NCI-H774 (cell line): ENCODE results near the gene PACSIN2.

Experiments
- DNase-seq: peaks from one replicate; lab custom pipeline; 2025; lab: John Stamatoyannopoulos, UW

Gene PACSIN2

GRCh38 chr22:42856865-42857704, 157.9 kb downstream of the PACSIN2 start, which contains the start of gene ARFGAP3:
Gene ARFGAP3 (minus strand): TSS chr22:42857273. CDS start chr22:42857182, 91 bp downstream.
- DNase-seq = peak; percentile 69

GRCh38 chr22:42856179-42856864, 158.6 kb downstream of the PACSIN2 start:
- no peak for DNase-seq

GRCh38 chr22:42855721-42856120, 159.2 kb downstream of the PACSIN2 start:
- no peak for DNase-seq

GRCh38 chr22:42855211-42855610, 159.7 kb downstream of the PACSIN2 start:
- DNase-seq = no peak

- DNase-seq = no peak
Measured at GRCh38 chr22:42848941-42849550, 165.9 kb downstream of the PACSIN2 start.

GRCh38 chr22:42847110-42847509, 167.8 kb downstream of the PACSIN2 start:
- no peak for DNase-seq

- DNase-seq = no peak
Measured at GRCh38 chr22:42844756-42845155, 170.2 kb downstream of the PACSIN2 start.

- no peak for DNase-seq
Measured at GRCh38 chr22:42842658-42843370, 172.1 kb downstream of the PACSIN2 start.

GRCh38 chr22:42841444-42841843, 173.5 kb downstream of the PACSIN2 start:
- no peak for DNase-seq

GRCh38 chr22:42837556-42837955, 177.4 kb downstream of the PACSIN2 start:
- no peak for DNase-seq

- no peak for DNase-seq
Measured at GRCh38 chr22:42836026-42836425, 178.9 kb downstream of the PACSIN2 start.

- DNase-seq = no peak
Measured at GRCh38 chr22:42834177-42834949, 180.6 kb downstream of the PACSIN2 start.

- DNase-seq = no peak
Measured at GRCh38 chr22:42833104-42833503, 181.8 kb downstream of the PACSIN2 start.

- no peak for DNase-seq
Measured at GRCh38 chr22:42831712-42832111, 183.2 kb downstream of the PACSIN2 start.

- DNase-seq = no peak
Measured at GRCh38 chr22:42830161-42830560, 184.8 kb downstream of the PACSIN2 start.

- DNase-seq = no peak
Measured at GRCh38 chr22:42829302-42829701, 185.6 kb downstream of the PACSIN2 start.

GRCh38 chr22:42825796-42826195, 189.2 kb downstream of the PACSIN2 start:
- no peak for DNase-seq

GRCh38 chr22:42821386-42821785, 193.6 kb downstream of the PACSIN2 start:
- no peak for DNase-seq

- DNase-seq = no peak
Measured at GRCh38 chr22:42820045-42820763, 194.7 kb downstream of the PACSIN2 start.
